ENCODE results near the gene AHNAK2. TPM values are rescaled to one million over a fixed set of nuclear protein-coding genes. Genes with fewer than 3 reads are reported as not detected.

AHNAK2 gene
- total RNA-seq, 4 donors from 2014 or later, result 3.2 to 19.0 (median 10.7) TPM

DNA sequence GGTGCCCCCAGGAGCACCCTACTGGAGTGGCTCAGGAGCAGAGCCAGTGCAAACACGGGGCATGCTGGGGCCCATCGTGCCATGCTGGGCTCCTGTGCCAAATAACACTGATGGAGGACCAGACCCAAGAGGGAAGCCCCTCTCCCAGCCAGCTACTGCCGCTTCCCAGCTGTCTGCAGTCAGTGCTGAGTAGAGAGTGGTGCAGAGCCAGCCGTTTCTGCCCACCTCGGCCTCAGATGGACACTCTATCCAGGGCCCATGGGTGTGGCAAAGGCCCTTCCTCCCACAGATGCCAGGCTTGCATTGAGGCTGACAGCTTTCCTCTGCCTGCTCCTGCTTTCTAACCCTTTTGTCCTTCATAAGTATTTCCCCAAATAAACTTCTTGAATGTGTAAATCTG, 20.6 kb upstream of the AHNAK2 start:
- no peak for DNase-seq
- TF ChIP-seq, protein P1, sequence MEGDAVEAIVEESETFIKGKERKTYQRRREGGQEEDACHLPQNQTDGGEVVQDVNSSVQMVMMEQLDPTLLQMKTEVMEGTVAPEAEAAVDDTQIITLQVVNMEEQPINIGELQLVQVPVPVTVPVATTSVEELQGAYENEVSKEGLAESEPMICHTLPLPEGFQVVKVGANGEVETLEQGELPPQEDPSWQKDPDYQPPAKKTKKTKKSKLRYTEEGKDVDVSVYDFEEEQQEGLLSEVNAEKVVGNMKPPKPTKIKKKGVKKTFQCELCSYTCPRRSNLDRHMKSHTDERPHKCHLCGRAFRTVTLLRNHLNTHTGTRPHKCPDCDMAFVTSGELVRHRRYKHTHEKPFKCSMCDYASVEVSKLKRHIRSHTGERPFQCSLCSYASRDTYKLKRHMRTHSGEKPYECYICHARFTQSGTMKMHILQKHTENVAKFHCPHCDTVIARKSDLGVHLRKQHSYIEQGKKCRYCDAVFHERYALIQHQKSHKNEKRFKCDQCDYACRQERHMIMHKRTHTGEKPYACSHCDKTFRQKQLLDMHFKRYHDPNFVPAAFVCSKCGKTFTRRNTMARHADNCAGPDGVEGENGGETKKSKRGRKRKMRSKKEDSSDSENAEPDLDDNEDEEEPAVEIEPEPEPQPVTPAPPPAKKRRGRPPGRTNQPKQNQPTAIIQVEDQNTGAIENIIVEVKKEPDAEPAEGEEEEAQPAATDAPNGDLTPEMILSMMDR (IDR thresholded peaks at IDR 0.05), result no peak
- no peak for TF ChIP-seq POLR2A (IDR thresholded peaks at IDR 0.05)
- no peak overlapping the region for H3K4me3 ChIP-seq
- H3K4me1 ChIP-seq, result no peaks in the 10 kb centered on the region
- no peak overlapping the region for H3K27ac ChIP-seq
- peaks cover 0 to 5% (median 0%) of the 10 kb centered on the region in 3 donors for H3K36me3 ChIP-seq
- H3K27me3 ChIP-seq, result no peaks in the 10 kb centered on the region
- no peaks in the 10 kb centered on the region for H3K9me3 ChIP-seq

DNA sequence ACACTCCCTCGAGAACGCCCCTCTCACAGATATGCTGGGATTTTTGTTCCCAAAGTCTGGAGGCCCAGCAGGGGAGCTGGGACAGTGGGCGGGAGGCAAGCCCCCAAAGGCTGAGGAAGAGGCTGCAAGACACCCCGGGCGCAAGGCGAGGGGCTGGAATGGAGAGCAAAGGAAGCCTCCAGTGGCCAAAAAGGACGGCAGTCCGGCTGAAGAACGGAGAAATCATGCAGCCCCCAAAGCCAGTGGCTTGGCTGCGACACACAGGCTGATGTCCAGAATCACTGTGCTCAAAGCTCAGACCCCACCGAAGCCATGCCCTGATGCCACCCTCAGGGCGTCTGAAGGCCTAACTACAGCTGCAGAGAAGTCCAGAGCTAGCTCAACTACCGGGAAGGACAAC, 18.3 kb upstream of the AHNAK2 start:
- no peak overlapping the region for H3K4me3 ChIP-seq
- H3K9me3 ChIP-seq, result no peaks in the 10 kb centered on the region
- peaks cover 0 to 7% (median 0%) of the 10 kb centered on the region in 3 donors for H3K36me3 ChIP-seq
- TF ChIP-seq, protein P1 (IDR thresholded peaks at IDR 0.05), result no peak
- TF ChIP-seq POLR2A (IDR thresholded peaks at IDR 0.05), result no peak
- no peaks in the 10 kb centered on the region for H3K27me3 ChIP-seq
- no peaks in the 10 kb centered on the region for H3K4me1 ChIP-seq
- DNase-seq, result no peak
- H3K27ac ChIP-seq, result no peak overlapping the region

DNA sequence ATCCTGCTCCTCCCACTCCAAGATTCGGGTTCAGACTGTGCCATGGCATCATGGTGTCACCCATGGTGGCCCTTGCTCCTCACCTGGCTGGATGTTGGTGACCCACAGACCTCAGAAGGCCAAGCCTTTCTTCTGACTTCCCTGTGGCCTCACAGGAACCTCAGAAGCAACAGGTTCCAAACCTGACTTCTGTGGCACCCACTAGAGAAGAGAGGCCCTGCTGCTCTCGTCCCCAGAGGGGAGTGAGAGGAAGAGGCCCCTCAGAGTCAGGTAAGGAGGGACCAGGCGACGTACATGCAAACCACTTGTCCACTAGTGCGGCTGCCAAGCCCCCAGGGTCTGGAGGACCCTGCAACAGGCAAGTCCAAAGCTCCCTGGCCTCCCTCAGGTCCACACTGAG, 17.9 kb upstream of the AHNAK2 start:
- no peaks in the 10 kb centered on the region for H3K27me3 ChIP-seq
- H3K4me1 ChIP-seq, result no peaks in the 10 kb centered on the region
- no peak for TF ChIP-seq POLR2A (IDR thresholded peaks at IDR 0.05)
- TF ChIP-seq, protein P1 (IDR thresholded peaks at IDR 0.05), result no peak
- H3K4me3 ChIP-seq, result no peak overlapping the region
- no peak for DNase-seq
- H3K36me3 ChIP-seq, result peaks cover 0 to 7% (median 0%) of the 10 kb centered on the region in 3 donors
- H3K27ac ChIP-seq, result no peak overlapping the region
- H3K9me3 ChIP-seq, result no peaks in the 10 kb centered on the region

DNA sequence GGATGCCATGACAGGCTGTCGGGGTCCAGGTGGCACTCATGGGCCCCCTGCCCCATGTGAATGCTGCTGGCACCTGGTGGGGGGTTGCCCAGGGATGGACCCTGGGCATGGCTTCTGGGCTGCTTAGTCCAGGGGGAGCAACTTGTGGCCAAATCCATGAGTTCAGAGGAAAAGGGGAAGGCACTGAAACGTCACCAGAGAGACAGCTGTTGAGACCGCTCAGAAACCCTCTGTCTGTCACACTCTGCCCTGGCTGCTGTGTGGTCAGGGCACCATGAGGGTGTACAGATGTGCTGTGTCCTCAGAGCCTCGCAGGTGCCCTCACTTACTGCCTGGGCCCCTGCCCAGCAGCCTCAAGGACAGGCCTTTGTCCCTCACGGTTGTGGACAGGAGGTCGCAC, 16.8 kb upstream of the AHNAK2 start:
- H3K9me3 ChIP-seq, result no peaks in the 10 kb centered on the region
- H3K27ac ChIP-seq, result no peak overlapping the region
- no peaks in the 10 kb centered on the region for H3K4me1 ChIP-seq
- H3K36me3 ChIP-seq, result peaks cover 0 to 7% (median 0%) of the 10 kb centered on the region in 3 donors
- H3K4me3 ChIP-seq, result no peak overlapping the region
- H3K27me3 ChIP-seq, result no peaks in the 10 kb centered on the region
- peak in 1 of 3 donors; percentile 40 for DNase-seq
- TF ChIP-seq POLR2A (IDR thresholded peaks at IDR 0.05), result no peak
- TF ChIP-seq, protein P1 (IDR thresholded peaks at IDR 0.05), result no peak

DNA sequence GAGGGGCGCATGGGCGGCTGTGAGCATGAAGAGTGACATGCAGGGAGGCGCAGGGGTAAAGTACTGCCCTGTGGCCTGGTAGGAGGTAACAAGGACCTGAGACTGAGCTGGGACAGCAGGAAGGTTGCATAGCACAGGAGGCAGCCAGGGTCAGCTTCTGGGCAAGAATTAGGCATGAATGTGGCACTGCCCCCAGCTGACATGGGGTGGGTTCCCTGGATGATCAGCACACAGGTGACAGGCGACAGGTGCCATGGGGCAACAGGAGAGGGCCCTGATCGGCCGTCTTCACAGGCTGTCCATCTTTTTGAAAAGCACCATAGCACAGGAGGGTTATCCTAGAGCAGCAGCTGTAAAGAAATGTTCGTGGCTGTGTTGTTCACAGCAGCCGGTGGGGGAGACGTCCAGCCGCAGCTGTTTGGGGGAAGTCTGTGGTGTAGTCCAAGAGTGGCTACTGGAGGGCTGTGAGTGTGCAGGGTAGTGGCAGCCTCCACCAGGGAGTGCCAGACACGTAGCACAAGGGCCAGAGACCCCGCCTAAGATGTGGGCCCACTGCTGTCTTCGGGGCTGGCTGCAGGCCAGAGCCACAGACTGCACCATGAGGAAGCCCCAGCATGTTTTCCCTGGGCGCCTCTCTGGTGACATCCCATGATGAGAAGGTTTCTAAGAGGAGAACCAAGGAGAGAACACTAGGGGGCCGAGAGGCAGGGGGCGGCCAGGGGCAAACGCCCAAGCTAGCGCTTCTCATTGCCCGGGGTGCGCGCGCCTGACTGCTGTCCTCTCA, 15.8 kb upstream of the AHNAK2 start:
- no peaks in the 10 kb centered on the region for H3K27me3 ChIP-seq
- no peaks in the 10 kb centered on the region for H3K4me1 ChIP-seq
- H3K4me3 ChIP-seq, result no peak overlapping the region
- TF ChIP-seq, protein P1 (IDR thresholded peaks at IDR 0.05), result no peak
- TF ChIP-seq POLR2A (IDR thresholded peaks at IDR 0.05), result no peak
- no peaks in the 10 kb centered on the region for H3K9me3 ChIP-seq
- H3K36me3 ChIP-seq, result peaks cover 0 to 7% (median 0%) of the 10 kb centered on the region in 3 donors
- no peak overlapping the region for H3K27ac ChIP-seq
- DNase-seq, result peak in 1 of 3 donors; percentile 36

All from Peyer's patch (tissue), 4 donors.